ENCODE measurements around the gene C15orf62.

Gene C15orf62

DNA sequence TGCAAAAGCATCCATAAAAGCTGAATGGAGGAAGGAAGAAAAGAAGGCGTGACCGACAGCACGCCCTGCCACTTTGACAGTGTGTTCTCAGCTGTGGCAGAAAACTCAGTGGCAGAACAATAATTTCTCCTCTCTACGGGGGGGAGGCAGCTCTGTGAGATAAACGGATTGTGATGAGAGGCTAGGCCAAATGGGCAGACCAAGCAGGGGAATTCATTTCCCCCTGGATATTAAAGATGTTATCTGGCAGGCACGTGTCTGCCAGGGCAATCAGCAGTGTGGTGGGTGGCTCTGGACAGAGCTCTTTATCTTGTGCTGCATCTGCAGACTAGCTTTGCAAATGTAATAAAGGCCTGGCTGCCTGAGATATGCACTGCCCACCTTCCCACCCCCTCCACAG is 12.8 kb upstream of the C15orf62 start:
- DNase-seq, result no peak

DNA sequence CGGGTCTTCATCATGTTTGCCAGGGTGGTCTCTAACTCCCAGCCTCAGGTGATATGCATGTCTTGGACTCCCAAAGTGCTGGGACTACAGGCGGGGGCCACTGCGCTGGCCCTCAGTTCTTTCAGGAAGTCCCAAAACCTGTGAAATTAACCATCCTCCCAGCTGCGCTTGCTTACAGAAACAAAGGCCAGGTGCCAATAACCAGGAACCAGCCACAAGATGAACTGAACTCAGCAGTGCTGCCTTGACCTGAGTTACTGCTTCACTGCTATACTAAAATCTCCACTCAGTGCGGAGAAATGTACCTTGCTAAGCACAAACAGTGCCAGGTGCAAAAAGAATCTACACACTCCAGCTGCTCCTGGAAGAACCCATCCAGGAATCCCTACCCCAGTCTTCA is 9.8 kb upstream of the C15orf62 start:
- no peak for DNase-seq

DNA sequence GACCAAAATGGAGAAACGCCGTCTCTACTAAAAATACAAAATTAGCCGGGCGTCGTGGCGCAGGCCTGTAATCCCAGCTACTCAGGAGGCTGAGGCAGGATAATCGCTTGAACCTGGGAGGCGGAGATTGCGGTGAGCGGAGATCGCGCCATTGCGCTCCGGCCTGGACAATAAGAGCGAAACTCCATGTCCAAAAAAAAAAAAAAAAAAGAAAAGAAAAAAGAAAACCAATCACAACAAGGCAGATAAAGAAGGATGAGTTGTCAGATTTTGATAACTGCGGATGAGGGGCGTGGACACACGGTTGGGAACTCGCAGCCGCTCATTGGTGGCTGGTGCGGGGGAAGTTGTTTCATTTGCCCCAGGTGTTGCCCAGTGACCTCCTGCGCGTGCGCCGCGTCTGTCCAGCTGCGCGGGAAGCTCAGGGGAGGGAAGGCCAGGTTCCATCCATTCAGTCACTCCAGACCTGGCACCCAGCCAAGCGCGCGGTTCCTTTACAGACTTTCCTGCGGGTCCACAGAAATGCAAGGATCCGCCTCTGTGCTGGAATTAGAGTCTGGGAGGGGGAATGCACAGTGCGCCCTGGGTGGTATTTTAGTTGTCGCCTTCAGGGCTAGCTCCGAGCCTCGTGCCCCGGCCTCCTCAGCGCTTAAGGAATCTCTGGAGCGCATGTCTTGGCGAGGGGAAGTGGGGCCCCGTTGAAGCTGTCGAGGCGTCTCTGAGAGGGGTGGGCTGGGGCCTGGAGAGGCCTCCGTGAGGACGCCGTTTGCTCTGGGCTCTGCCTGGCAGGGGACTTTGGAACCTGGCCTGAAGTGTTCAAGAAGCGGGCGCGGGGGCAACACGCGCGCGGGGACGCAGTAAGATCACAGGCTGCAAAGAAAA is 6.6 kb upstream of the C15orf62 start:
- DNase-seq, result peak; percentile 70

DNA sequence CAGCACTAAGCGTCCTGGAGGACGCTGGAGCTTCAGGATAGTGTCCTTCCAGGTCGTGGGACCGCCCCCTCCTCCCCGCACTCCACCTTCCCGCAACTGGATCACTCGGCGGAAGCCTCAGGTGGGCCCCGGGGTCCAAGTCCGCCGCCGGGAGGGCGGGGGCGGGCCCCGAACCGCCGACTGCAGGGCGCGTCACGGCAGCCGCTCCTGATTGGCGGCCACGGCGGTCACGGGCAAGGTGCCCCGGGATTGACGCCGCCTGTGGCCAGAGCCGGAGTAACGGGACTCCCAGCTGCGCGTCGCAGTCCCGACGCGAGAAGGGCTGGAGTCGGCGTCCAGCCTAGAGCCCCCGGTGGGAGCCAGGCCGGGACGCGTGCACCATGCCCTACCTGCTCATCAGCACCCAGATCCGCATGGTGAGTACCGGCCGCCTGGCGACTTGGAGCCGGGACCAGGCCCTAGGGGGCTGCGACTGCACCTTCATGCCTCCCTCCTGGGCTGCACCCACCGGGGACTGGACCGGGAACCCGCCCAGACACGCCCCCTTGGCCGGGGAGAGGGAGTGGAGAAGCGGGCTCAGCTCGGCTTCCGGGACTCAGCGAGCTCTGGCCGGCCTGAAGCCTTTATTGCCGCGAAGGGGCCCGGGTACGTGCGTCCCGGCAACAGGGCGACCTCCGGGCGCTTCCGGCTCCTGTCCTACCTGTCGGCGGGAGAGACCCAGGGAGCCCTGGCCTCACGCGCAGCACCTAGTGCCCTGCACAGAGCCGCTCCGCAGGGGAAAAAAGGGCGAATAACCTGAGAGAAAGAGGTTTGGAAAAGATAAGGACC is 5.8 kb upstream of the C15orf62 start, which contains the start of gene GCHFR:
Gene GCHFR (plus strand): TSS at position 268 of the 828 bp plus-strand sequence. CDS start 113 bp downstream, at position 381.
- DNase-seq, result peak; percentile 80

DNA sequence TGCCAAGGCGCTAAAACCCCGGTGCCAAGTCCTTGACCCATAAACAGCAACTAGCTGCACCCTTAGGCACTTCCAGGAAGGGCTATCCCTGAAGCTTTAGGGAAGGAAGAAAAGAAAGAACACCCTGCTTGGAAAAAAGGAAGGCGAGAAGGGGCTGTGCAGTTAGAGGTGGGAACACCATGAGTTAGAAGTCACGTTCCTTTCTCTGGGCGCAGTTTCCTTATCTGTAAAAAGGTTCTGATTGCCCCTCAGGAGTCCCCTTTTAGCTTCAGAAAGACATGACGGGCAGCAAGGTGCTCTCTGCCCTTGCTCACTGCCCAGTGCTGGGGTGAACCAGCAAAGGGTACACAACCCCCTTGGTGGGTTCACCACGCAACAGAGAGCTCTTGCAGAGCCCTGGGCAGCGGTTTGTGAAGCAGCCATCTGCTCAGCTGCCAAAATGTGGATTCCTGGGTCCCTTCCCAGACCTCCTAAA is 5.1 kb upstream of the C15orf62 start:
- no peak for DNase-seq

DNA sequence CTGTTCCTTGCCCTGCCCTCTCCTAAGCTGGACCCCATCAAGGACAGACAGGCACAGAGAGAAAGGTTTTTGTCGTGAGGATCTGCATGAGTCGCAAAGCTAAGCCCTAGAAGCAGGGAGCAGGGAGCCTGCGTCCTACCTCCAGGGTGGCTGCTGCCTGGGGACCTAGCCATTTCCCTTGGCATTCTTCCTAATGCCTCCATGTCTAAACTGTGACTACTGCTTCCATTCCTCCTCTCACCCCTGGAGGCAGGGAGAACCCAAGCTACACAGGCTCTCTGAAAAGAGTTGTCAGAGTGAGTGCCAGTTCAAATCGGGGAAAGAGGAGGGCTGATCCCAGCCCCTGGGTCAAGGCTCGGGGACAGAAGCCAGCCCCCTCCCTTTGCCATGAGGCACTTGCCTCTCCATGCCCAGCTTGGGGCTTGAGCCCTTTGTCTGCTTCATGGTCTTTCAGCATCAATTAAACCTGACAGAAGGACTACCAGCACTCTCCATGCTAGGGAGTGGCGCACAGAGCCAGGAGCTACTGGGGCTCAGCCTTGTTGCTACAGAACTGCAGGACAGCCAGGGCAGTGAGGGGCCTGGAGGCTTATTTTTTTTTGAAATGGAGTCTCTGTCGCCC is 3.5 kb upstream of the C15orf62 start:
- no peak for DNase-seq

DNA sequence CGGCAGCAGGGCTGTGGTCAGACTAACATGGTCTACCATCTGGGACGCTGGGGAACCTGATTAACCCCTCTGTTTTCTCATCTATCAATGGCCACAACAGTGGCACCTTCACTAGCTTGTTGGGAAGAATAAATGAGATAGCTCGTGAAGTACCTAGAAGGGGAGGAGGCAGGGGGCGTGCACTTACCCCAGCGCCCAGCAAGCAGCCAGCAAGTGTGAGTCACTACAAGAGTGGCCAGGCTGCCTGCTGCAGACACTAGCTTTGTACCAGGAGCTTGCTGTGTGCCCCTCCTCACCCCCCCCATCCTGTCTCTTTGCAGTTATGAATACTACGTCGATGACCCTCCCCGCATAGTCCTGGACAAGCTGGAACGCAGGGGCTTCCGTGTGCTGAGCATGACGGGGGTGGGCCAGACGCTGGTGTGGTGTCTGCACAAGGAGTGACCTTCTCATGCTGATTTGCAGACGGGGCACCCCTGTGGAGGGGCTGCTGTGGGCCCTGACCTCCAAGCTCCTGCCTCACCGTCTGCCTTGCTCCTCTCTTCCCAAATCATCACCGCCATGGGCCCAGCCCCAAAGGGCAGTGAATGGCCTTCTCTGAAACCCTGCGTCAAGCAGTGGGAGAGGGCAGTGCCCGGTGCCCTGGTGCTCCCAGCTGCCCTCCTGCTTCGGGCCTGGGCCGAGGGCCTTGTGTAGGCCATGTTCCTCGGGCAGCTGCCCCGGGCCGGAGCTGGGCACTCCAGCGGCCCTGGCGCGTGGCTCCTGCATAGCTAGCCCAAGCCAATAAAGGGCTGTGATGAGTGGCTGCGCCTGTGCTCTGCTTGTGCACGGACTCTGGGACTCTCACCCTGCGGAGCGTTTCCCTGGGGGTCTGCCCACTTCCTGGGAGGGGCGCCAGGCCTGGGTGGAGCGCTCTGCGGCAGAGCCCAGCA is 2.6 kb upstream of the C15orf62 start:
- no peak for DNase-seq

DNA sequence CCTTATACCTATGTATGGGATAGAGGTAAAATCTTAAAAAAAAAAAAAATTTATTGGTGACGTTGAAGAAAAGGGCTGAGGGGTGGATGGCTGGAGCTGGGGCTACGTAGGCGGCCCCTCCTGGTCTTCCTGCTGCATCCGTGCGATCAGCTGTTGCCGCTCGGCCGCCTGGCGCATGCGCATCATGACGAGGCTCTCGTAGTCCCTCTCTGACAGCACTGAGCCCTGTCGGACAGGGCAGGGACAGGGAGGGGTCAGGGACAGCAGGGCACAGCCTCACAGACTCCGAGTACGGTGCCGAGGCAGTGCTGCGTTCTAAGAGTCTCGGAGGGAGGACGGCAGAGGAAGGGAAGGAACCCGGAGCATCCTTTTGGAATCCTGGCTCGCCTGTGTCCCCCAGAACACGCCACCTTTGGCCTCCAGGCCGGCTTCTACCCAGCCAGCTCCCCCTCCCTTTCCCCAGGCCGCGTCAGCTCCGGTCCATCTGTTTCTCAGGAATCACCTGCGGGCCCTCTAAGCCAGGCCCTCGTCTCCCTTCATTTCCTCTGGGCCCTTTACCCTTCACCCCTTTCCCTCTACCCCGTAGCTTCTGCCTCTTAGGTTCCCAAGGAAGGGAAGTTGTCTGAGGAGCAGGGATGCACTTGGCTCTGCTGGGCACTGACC is 1.8 kb upstream of the C15orf62 start:
- no peak for DNase-seq

DNA sequence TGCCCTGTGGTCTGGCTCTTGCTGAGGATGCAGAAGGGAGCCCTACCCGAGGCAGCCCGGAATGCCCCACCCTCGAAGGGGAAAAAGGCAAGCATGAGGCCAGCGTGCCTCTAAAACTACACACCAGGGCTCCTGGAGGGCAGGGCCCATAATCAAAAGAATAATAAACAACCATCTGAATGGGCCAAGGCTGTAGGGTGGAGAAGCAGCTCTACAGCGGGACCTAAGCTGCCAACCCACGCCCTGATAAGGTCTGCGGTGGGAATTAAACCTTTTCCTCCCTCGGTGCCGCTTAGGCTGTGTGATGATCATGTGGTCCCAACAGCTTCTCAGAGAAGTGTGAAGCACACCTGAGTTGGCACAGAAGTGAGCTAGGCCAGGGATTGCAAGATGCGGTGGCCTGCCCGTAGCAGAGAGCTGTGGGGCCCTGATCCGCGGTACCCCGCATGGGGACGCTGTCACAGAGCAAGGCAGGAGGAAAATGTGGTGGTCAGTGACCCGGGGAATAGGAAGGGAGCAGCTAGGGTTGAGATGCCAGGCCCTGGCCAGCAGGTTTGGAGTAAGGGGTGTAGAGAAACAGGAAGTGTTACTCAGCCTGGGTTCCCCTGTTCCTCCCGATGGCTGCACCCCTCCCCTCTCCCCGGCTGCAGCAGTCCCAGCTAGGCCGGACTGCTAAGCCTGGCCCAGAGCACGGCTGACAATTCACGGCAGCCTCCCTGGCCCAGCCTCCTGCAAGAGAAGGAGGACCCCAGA is 1.1 kb upstream of the C15orf62 start:
- DNase-seq, result no peak

DNA sequence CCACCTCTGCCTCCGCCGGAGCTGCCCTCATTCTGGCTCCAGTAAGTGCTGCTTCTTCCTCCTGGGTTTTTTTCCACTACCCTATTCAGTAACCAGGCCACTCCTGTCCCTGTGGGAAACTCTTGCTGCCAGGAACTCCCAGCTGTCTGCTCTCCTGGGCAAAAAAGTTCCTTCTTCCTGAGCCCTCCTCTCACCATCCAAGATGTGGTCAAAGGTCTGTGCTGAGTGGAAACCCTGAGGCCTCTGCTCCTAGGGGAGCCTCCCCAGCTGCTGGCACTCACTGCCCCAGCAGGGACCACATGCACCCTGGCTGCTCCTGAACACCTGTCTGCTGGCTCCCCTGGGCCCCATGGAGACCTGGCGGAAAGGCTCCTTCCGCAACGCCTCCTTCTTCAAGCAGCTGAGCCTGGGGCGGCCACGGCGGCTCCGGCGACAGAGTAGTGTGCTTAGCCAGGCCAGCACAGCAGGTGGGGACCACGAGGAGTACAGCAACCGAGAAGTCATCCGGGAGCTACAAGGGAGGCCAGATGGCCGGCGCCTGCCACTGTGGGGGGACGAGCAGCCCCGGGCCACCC is 454 bp downstream of the C15orf62 start:
- DNase-seq, result no peak

DNA sequence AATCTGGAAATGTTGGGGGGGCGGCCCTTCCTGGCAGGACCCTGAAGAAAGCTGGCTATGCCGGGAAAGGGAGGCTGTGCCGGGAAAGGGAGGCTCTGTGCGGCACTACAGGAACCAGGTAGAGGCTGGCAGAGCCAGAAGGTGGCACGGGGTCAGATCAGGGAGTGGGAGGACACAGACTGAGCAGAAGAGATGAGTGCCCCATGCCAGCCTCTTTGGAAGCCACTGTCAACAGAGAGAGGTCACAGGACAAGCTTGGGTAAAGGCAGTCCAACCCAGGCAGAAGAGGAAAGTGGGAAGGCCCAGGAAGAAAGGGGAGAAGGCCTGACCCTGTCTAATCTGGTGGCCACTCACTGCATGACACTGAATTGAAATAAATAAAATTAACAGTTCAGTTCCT is 1.5 kb downstream of the C15orf62 start:
- DNase-seq, result no peak

DNA sequence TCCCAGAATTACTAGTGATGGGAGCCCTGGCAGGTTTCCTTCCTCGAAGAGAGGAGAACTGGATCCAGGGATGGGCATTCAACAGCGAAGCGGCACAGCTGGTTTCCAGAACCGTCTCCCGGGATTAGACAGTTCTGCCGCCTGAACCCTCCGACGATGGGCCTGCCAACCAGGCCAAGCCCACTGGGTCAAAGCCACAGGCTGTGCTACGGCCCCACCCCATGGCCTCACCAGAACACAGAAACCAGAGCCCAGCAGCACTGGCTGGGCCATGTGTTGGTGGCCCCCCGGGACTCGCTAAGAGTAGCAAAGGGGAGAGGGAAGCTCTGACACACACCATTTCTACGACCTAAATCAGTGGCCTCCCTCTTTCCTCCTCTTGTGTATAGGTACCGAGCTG is 2.2 kb downstream of the C15orf62 start:
- DNase-seq, result no peak

DNA sequence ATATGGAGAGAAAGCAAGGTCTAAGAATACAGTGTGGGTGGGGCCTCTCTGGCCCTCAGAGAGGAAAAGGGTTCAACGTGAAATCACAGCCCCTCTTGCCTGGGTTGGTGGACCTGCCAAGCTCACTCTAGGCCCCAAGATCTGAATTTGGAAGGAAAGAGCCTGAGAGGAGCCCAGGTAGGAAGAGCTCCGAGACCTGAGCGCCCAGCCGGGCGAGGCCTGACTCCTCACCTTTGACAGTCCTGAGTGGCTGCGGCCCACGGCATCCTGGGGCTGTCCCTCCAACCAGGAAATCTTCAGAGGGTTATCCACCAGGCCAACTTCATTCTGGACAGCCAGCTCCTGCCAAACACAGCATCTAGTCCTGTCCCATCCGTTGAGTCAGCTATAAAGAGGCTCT is 3.7 kb downstream of the C15orf62 start:
- DNase-seq, result no peak

DNA sequence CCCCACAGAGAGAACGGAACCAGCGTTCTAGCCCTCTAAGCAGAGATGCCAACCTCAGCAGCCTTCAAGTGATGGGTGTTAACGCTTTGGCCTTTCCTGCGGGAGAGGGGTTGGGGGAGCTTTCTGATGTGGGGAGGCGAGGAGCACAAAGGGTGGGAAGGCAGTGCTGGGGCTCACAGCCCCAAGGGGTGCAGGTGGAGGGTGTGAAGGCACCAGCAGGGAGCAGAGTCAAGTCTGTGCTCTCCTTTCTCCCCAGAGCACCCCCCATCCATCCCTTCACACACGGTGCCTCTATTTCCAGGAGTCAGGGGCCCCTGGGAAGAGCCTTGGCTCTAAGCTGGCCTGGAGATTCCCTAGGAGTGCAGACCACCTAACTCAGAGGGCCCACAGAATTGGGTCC is 4.1 kb downstream of the C15orf62 start:
- no peak for DNase-seq

DNA sequence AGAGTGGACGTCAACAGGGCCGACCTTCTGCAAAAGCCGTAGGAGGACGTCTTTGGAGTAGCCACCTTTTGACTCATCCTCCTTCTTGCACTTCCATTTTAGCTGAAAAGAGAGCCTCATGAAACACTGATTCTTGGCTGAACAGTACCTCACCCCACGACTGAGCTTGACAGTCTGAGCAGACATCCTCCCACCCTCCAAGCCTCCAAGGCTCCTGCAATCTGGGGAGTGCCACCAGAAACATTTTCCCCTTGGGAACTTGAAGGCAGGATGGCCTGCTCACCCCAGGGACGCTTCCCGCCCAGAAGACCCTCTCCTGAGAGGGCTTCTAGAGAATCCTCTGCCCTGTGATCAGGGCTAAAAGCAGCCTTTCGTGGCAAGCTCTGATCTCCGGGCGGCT is 5.2 kb downstream of the C15orf62 start:
- DNase-seq, result no peak

DNA sequence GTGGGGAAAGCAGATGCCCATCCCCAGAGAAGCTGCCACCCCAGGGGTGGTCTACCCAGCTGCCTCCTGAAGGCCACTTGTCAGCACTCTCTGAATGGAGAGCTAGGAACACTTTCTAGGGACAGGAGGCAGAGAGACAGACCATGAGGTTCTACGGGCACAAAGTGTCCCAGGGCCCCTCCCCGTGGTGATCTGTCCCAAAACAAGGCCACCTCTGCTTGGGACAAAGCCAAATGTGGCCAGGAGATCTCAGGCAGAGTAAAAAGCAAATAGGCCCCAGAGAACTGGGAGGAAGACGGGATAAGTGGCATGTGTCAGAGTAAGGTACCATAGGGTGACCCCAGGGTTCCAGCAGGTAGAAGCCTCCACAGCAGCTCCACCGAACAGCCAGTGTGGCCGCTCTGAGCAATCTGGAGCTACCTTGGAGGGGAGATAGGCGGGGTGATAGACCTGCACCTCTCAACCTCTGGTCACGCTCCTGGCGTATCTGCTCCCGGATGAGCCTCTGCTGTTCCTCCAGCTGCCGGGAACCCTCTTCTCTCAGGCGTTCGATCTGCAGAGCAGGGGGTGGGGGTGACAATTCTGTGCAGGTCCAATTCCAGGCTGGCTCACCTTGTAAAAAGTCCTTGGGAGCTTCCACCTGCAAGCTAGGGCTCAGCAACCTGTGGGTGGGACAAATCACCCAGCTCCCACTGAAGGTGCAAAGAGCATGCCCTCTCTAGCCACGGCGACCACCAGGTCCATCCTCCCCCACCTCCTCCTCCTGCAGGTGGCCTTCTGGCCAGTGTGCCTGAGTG is 6.2 kb downstream of the C15orf62 start:
- DNase-seq, result no peak

DNA sequence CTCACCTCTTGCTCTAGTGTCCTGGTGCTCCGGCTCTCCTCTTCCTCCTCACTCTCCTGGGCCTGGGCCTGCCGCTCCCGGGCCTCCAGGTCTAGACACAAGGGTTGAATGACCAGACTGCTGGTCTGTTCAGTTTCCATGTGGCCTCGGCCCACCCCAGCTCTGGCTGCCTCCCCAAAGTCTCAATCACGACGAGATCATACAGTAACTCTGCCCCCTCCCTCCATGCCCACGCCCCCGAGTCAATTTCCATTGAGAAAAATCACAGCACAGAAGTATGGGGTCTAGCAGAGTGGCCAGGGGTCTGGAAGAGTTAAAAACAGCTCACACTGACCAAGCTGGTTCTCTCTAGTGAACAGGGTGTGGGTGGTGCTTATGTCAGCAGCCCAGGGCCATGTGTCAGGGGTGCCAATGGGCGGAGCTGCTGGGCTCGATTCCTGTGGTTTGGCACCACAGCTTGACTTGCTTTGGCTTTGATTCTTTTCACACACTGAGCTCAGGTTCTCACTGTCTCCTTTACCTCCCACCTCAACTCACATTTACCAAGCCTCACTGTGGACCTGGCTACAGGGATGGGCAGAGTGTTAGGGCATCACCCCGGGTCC is 6.9 kb downstream of the C15orf62 start:
- DNase-seq, result peak; percentile 44

DNA sequence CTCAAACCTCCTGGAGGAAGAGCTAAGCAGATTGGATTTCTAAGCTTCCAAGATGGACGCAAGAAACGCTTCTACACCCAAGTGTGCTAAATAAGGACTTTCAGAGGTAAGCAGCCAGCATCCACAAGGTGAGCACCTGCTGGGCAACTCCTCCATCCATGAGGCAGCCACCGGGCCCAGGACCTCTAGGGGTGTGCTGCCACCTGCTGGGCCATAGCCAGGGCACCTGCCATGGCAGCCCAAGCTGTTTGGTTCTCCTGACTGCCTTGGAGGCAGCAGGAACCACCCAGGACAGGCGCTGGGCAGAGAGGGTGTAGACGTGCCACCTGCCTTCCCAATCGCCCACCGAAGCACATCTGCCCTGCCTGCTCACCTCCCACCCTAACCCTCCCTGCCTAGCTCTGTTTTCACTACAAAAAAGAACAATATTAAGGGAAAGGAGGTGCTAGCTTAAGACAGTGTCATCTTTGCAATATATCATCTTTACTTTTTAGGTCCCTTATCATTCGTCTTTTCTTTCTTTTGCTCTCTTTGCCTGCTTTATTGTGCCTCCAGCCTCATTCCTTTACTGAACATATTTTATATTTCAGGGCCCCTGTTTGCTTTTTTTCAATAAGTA is 12.9 kb downstream of the C15orf62 start:
- peak; percentile 83 for DNase-seq

DNA sequence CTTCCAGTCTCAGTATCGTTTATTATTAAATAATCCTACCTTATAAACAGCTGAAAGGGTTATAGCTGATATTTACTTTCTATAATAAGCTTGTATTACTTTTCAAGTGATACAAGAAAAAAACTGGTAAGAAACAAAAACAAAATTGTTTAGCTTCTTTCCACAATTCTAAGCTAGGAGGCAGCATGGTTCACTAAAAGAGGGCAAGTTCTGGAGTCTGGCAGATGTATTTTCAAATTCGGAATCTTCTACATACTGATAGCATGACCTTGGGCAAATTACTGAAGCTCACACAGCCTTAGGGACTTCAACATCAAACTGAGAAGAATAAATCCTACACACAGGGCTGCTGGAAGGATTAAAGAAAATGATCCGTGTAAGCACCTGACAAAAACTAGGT is 15.4 kb downstream of the C15orf62 start:
- no peak for DNase-seq
